KOPT-K1 (cell line): Measurements from ENCODE around the gene MBD2.
"Not testable (repeated sequence)": the region's sequence is repeated elsewhere in the genome, so short reads cannot be mapped to it uniquely, and the experiment has no call there.

Experiments
- H3K27ac ChIP-seq: fragments of 200-600 bp; sonication (generic); 2 replicates; pipeline ENCODE4 v1.5.1; 2016; ENCODE audit warnings: antibody characterized with exemption, mild to moderate bottlenecking, low read depth, low read length; ENCODE audit not compliant: poor library complexity, severe bottlenecking
- H3K36me3 ChIP-seq: fragments of 200-600 bp; sonication (generic); 2 replicates; pipeline ENCODE4 v1.5.1; 2017; ENCODE audit warnings: antibody characterized with exemption, mild to moderate bottlenecking, low read length, moderate library complexity; ENCODE audit not compliant: insufficient read depth
- H3K9me3 ChIP-seq: fragments of 200-600 bp; sonication (generic); 2 replicates; pipeline ENCODE4 v1.5.1; 2017; ENCODE audit warnings: antibody characterized with exemption, low read length, mild to moderate bottlenecking; ENCODE audit not compliant: insufficient read depth, poor library complexity, severe bottlenecking

The MBD2 gene

DNA sequence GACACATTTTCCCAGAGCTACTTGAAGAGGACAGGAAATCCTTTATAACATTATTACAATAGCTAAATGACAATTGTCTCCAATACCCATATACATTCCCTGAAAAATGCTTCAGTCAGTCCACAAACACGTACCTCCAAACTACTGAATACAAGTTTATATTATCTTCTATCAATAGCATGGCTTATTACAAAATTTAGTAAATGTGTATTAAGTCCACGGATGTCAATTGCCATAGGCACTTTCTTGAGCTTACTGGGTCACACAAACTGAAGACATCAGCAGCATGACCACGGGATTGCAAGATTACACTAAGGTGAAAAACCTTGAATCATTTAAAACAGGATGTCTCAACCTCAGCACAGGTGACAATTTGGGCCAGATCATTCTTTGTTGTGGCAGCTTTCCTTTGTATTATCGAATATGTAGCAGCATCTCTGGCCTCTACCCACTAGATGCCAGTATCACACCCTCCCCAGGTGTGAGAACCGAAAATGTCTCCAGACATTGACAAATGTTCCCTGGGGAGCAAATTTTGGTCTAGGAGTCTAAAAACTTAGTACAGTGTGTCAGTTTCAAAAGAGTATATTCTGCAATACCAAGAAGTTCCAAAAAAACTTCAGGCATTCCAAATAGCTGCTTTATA, 1.4 kb downstream of the MBD2 start:
- Histone ChIP-seq H3K27ac (peak overlapping the region; percentile 60), H3K36me3 (peaks cover 9% of the 10 kb centered on the region), H3K9me3 (no peaks in the 10 kb centered on the region)

GRCh38 chr18:54220406-54220805, 4.1 kb downstream of the MBD2 start:
- no peaks in the 10 kb centered on the region for H3K9me3 ChIP-seq
- peaks cover 9% of the 10 kb centered on the region for H3K36me3 ChIP-seq
- no peak overlapping the region for H3K27ac ChIP-seq

DNA sequence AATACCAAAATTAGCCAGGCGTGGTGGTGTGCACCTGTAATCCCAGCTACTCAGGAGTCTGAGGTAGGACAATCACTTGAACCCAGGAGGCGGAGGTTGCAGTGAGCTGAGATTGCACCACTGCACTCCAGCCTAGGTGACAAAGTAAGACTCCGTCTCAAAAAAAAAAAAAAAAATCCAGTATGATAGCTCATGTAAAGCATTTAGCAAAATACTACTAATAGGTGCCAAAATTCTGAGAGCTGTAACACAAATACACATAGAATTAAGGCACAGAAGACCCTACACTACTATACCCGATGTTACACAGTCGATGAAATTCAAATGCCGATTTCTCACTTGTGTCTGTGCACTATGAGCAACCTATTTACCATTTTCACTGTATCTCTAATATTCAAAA, 5.7 kb downstream of the MBD2 start:
- H3K27ac ChIP-seq, H3K36me3 ChIP-seq: not testable (repeated sequence)

DNA sequence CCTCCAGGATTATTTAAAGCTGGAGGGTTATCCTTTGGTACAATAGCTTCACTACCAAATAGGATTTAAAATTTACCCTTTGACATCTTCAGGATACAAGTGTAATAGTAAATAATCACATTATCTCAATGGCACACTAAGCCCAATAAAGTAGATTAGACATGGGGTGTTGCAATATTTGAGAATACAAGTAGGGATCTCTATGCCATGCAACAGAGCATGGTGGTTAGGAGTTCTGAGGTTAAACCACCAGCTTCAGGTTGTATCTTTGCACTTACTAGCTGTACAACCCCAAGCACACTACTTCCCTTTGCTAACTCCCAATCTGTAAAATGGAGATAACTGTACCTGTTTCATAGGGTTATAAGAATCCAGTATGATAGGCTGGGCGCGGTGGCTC, 6.2 kb downstream of the MBD2 start:
- H3K27ac ChIP-seq, result no peak overlapping the region
- H3K36me3 ChIP-seq, result peaks cover 9% of the 10 kb centered on the region
- no peaks in the 10 kb centered on the region for H3K9me3 ChIP-seq

More for the DNA sequence above, 5.7 kb downstream of the MBD2 start:
- H3K9me3 ChIP-seq, result not testable (repeated sequence)

DNA sequence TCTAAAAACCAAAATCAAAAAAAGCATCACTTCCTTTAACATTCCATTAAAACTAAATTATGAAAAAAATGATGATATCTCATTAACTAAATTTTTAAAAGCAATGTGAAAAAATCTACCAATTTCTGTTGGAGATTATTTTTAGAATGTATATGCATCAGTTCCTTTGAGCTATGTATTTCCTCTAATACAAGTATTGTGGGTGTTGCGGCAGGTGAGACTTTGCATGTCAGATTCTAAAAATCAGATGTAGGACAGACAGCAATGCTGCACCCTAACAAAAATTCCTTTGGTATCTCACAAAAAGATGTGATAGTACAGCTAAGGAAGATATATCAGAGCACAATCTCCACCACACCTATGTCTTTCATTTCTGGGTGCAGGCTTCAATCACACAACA, 6.8 kb downstream of the MBD2 start:
- H3K9me3 ChIP-seq, result no peaks in the 10 kb centered on the region
- no peak overlapping the region for H3K27ac ChIP-seq
- peaks cover 9% of the 10 kb centered on the region for H3K36me3 ChIP-seq

DNA sequence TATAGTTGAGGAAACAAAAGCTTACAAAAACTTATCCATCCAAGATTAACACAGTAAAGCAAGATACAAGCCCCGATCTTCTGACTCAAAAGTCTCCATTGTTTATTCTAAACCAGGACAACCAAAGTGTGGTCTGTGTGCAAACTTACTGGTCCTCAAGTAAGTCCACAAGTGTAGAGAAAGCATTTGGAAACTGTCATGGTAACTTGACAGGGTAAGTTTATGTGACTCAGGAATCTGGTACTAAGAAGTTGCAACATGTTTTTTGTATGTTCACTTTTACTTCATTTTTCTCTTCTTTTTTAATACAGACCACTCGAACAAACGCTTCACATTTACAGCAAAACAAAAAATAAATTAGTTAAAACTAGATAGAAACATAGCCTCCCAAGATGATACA, 9.4 kb downstream of the MBD2 start:
- no peak overlapping the region for H3K27ac ChIP-seq
- no peaks in the 10 kb centered on the region for H3K9me3 ChIP-seq
- no peaks in the 10 kb centered on the region for H3K36me3 ChIP-seq

DNA sequence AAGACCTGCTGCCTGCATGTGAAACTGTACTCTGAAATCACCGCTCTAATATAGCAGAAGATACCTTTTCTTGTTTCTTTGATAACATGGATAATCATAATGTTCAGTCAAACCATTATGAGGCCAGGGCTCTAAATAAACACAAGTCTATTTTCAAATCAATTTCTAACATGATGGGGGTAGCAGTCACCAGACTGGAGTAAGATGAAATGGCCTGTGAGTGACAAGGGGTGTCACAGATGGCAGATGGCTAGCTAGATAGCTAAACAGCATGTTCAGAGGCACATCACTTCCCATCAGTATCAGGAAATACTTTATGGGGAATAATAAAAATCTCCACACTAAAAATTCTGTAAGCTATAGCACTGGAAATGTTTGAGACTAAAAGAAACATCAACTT, 14.0 kb downstream of the MBD2 start:
- no peaks in the 10 kb centered on the region for H3K36me3 ChIP-seq
- no peak overlapping the region for H3K27ac ChIP-seq
- H3K9me3 ChIP-seq, result no peaks in the 10 kb centered on the region

DNA sequence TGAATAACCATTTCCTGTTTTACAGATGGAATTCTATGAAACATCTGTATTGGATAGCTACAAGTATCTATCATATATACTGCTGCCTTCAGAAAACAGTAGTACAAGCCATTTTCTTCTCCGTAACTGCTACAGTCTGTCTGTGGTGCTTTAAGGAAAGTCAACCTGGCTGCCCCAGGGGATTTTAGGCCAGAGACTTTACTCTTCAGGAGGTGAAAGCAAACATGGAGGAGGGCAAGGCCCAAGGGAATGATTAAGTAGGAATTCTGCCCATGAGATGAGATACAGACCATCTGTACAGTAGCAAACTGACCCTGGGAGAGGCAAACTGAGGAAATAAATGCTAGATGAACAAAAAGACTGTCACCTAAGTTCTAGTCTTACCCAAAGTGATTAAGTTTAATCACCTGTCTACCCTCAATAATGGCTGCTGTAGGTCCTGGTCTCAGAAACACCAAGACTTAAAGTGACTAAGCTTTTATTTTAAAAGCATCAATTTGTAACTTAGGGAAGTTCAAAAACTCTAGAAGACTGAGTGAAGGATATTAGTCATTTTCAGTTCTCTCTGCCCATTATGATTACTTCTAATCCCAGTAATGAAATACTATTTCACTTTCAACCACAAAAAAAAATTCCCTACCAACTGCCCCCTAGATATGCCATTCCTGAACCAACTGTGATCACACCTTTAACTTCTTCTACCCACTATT, 14.8 kb downstream of the MBD2 start:
- Histone ChIP-seq H3K36me3 (peaks cover 6% of the 10 kb centered on the region; the same call in 1 of the 2 replicates), H3K27ac (no peak overlapping the region), H3K9me3 (no peaks in the 10 kb centered on the region)

- peaks cover 37% of the 10 kb centered on the region for H3K36me3 ChIP-seq
Observed at GRCh38 chr18:54206447-54206846, 18.0 kb downstream of the MBD2 start.

DNA sequence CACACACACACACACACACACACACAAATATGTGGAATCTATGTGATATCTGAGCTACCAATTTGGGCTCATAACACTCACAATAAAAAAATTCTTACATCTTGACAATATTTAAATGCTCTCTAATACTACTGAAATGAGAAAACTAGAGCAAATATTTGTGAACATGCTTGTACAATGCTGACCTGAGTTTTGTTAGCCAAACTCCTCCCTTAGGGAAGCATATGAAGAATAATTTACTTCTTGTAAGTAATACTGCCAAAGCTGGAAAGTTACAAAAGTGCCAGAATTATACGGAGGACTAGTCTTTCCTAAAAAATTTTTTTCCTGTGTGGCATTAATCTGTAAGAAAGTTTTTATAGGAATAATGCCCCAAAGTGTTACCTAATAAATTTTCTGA, 18.5 kb downstream of the MBD2 start:
- H3K9me3 ChIP-seq, result no peaks in the 10 kb centered on the region
- no peak overlapping the region for H3K27ac ChIP-seq
- H3K36me3 ChIP-seq, result peaks cover 42% of the 10 kb centered on the region

More at GRCh38 chr18:54206447-54206846, 18.0 kb downstream of the MBD2 start:
- H3K9me3 ChIP-seq, result no peaks in the 10 kb centered on the region
- H3K27ac ChIP-seq, result no peak overlapping the region

DNA sequence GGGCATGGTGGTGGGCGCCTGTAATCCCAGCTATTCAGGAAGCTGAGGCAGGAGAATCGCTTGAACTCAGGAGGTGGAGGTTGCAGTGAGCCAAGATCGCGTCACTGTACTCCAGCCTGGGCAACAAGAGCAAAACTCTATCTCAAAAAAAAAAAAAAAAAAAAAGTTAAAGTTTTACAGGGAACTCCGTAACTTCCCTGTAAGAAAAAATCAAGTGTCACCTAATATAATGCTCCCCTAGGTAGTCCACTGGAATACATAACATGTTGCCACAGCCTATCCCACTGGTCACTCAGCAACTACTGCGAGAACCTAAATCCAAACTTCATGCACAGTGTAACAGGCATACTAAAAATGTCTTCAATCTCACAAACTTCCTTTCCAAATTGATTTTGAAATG, 19.0 kb downstream of the MBD2 start:
- H3K36me3 ChIP-seq, result peaks cover 45% of the 10 kb centered on the region
- not testable (repeated sequence) for H3K9me3 ChIP-seq, H3K27ac ChIP-seq

DNA sequence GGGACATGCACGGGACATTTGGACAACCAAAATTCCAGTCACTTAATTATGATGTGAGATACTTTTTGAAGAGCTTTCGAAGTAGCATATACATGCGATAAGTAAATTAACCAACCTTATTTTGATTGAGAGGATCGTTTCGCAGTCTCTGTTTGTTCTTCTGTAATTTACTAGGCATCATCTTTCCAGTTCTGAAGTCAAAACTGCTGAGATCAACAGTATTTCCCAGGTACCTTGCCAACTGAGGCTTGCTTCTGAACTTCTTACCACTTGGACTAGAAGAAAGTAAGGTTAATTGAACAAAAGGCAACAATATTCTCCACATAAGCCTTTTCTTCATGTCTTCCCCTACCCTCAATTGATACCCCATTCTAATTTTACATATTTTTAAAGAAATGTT, 19.6 kb downstream of the MBD2 start:
- no peak overlapping the region for H3K27ac ChIP-seq
- no peaks in the 10 kb centered on the region for H3K9me3 ChIP-seq
- H3K36me3 ChIP-seq, result peaks cover 48% of the 10 kb centered on the region

- H3K9me3 ChIP-seq, result no peaks in the 10 kb centered on the region
- no peak overlapping the region for H3K27ac ChIP-seq
- H3K36me3 ChIP-seq, result peaks cover 56% of the 10 kb centered on the region
Observed at GRCh38 chr18:54203914-54204313, 20.6 kb downstream of the MBD2 start.

DNA sequence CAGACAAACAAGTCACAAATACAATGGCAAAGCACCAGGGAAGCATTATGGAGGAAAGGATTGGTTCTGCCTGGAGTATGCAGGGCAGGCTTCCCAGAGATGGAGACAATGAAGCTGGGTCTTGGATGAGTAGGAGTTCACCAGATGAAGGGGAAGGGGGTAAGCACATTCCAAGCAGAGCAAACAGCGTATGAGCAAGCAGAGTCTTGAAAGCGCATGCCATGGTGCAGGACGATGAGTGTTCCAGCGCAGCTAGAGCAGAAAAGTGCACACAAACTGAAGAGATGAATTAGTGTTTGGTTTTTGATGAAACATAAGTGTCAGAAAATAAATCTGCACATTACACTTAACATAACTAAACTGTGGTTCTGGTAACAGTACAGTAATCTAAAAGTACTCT, 21.6 kb downstream of the MBD2 start:
- H3K36me3 ChIP-seq, result peaks cover 66% of the 10 kb centered on the region
- H3K9me3 ChIP-seq, result no peaks in the 10 kb centered on the region
- no peak overlapping the region for H3K27ac ChIP-seq

- no peaks in the 10 kb centered on the region for H3K9me3 ChIP-seq
- peaks cover 56% of the 10 kb centered on the region for H3K36me3 ChIP-seq
- no peak overlapping the region for H3K27ac ChIP-seq
Observed at GRCh38 chr18:54197747-54198411, 26.6 kb downstream of the MBD2 start.
